Ovary (tissue), 9 donors: ENCODE data around the gene CTIF. TPM values are rescaled to one million over a fixed set of nuclear protein-coding genes. Genes with fewer than 3 reads are reported as not detected.

Experiments used
- DNase-seq, 5 donors: peaks; one replicate each; pipeline ENCODE4 v3.0.0-alpha.2; 2019 to 2020
- H3K27ac ChIP-seq, 2 donors: fragments of 200-600 bp; one replicate each; pipeline versions ENCODE4 v1.5.1 to v1.8.0; 2019 to 2022
- H3K27me3 ChIP-seq: fragments of 200-600 bp; one replicate; pipeline ENCODE4 v1.8.0; 2022
- H3K36me3 ChIP-seq: fragments of 200-600 bp; sonication (generic); one replicate; pipeline ENCODE4 v1.5.1; 2019
- H3K4me1 ChIP-seq: one replicate; pipeline ENCODE4 v1.8.1; 2013; ENCODE audit warnings: mild to moderate bottlenecking, moderate library complexity; ENCODE audit not compliant: insufficient read depth
- H3K4me3 ChIP-seq: fragments of 200-600 bp; sonication (generic); one replicate; pipeline ENCODE4 v1.5.1; 2017
- H3K9me3 ChIP-seq, 2 donors: fragments of 200-600 bp in 1 of 2; sonication (generic) in 1 of 2; one replicate each; pipeline versions ENCODE4 v1.5.1 to v1.8.1; 2013 to 2019; ENCODE audit warnings: mild to moderate bottlenecking in 1 of 2, moderate library complexity in 1 of 2
- CTCF ChIP-seq, 3 donors: fragments of 450-650 bp in 2 of 3; fragments of 200-600 bp in 1 of 3; IDR thresholded peaks; one replicate each; pipeline versions ENCODE4 v1.5.1 to v1.8.0; 2016 to 2022; ENCODE audit warnings: antibody characterized with exemption in 3 of 3, mild to moderate bottlenecking in 1 of 3
- EP300 ChIP-seq: sonication (generic); formaldehyde crosslinking; IDR thresholded peaks from one replicate; pipeline ENCODE4 v1.6.1; 2017; ENCODE audit warnings: antibody characterized with exemption
- POLR2A ChIP-seq: fragments of 450-650 bp; IDR thresholded peaks from one replicate; pipeline ENCODE4 v1.6.1; 2017; ENCODE audit warnings: antibody characterized with exemption, mild to moderate bottlenecking, moderate library complexity
- WGBS, 3 donors: extraction: QIAGEN DNeasy Blood & Tissue Kit in 1 of 3; methylation state at CpG; one replicate each; pipeline versions ENCODE4 v1.1.5 to v1.1.7; 2013 to 2017; 5-methylcytosine and 5-hydroxymethylcytosine counted together
- intact Hi-C, 4 donors: fragments of 100-400 bp; cut with DNase I; formaldehyde crosslinking; loops; one replicate each; pipeline versions ENCODE4 v1.11.0 to v1.15.1; 2022 to 2023
- polyA plus RNA-seq, 2 donors: library from polyadenylated mRNA; stranded (reverse); fragments of 200-250 nt in 1 of 2; fragments of 350-450 nt in 1 of 2; fragmentation: Illumina TruSeq in 1 of 2; extraction: RNeasy Lipid Tissue Mini Kit (QIAGEN cat#74804) in 1 of 2; gene quantifications; one replicate each; pipeline ENCODE4 v1.2.3, GENCODE V29; 2013 to 2014
- total RNA-seq, 7 donors: library from RNA; depleted of rRNA in 2 of 7; stranded (reverse); fragments of >200 nt in 2 of 7; fragmentation: NEBNext Ultra II Directional in 3 of 7; extraction: Animal tissue kit (Norgen Biotek cat#: 25700) in 3 of 7; gene quantifications; one replicate each; pipeline versions ENCODE4 v1.1.0 to v1.2.4, GENCODE V29; 2016 to 2023
- donor health status: DM: no; HTN: no; CAD: no; lungs with moderate emphysema.
- donor health status: DM: no; HTN: no; CAD: no.
- donor health status: Bipolar disorder and iron deficiency.
- donor health status: DM: yes; HTN: yes; CAD: no.
- donor health status: DM: no; HTN: no; CAD: no.
- donor health status: DM: yes; HTN: yes; CAD: no.

The CTIF gene
- total and polyA plus RNA-seq, 9 donors = 18.5 to 94.1 (median 75.2) TPM

DNA sequence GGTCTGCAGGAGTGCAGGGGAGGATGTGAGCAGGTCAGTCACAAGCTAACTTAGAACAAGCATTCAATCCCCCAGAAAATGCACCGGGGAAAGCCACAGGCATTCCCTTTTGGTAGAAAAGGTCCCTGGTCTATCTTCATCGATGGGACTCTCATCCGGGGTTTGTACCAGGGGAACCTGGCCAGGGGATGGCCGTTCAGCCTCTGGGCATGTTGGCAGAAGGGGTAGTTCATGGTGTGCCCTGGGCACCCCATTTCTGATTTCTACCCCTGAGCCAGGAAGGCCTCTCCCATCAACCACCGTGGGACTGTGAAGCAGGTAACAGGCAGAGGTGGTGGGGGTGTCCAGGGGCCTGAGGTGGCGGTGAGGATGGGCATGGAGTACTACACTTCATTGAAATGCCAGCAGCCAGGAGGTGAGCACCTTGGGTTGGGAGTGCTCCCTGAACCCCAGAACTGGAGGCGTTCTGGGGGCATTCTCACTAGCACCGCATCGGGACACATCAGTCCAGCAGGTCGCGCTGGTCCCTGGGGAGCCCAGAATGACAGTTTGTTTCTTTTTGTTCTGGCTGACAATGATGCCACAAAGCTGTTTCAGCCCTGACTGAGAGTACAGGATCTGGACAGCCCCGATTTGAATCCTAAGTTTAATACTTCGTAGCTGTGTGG is 239.6 kb downstream of the CTIF start:
- no peaks in the 10 kb centered on the region for H3K9me3 ChIP-seq
- no peak for DNase-seq
- no peaks in the 10 kb centered on the region for H3K36me3 ChIP-seq
- intact Hi-C loops = loop anchor here in 3 of 4 donors (10.0 kb wide), 3 partner anchors 104 to 636 kb away; no protein-coding TSS in a partner anchor
- WGBS, 3 donors = 85 to 90% (median 89%) methylated on average over 13 of the region's 13 CpGs
- no peak overlapping the region for H3K4me3 ChIP-seq
- H3K27me3 ChIP-seq = no peaks in the 10 kb centered on the region
- peak overlapping the region in 1 of 2 donors; percentile 55 for H3K27ac ChIP-seq
- peaks cover 35% of the 10 kb centered on the region for H3K4me1 ChIP-seq
- TF ChIP-seq CTCF (IDR thresholded peaks at IDR 0.05) (no peak), EP300 (no peak), POLR2A (no peak)

GRCh38 chr18:48779462-48779861 is 240.6 kb downstream of the CTIF start:
- TF ChIP-seq POLR2A (no peak), CTCF (IDR thresholded peaks at IDR 0.05) (no peak), EP300 (no peak)
- Histone ChIP-seq H3K36me3 (no peaks in the 10 kb centered on the region), H3K27me3 (no peaks in the 10 kb centered on the region), H3K4me1 (peaks cover 35% of the 10 kb centered on the region), H3K27ac (peak overlapping the region in 1 of 2 donors; percentile 60), H3K4me3 (no peak overlapping the region), H3K9me3 (no peaks in the 10 kb centered on the region)
- intact Hi-C loops = loop anchor here in 3 of 4 donors (10.0 kb wide), 3 partner anchors 105 to 635 kb away; no protein-coding TSS in a partner anchor
- DNase-seq = no peak
- WGBS, 3 donors = 84 to 96% (median 89%) methylated on average over 7 of the region's 7 CpGs

GRCh38 chr18:48780201-48780912 is 241.5 kb downstream of the CTIF start:
- Histone ChIP-seq H3K4me3 (no peak overlapping the region), H3K9me3 (no peaks in the 10 kb centered on the region), H3K36me3 (no peaks in the 10 kb centered on the region), H3K27me3 (no peaks in the 10 kb centered on the region), H3K27ac (peak overlapping the region in 1 of 2 donors; percentile 86), H3K4me1 (peaks cover 38% of the 10 kb centered on the region)
- DNase-seq = peak in 4 of 5 donors; percentile 40 to 56 (median 48)
- intact Hi-C loops = loop anchor here in 2 of 4 donors (10.0 kb wide), 1 partner anchor 164 kb away; no protein-coding TSS in a partner anchor
- TF ChIP-seq EP300 (no peak), CTCF (IDR thresholded peaks at IDR 0.05) (no peak), POLR2A (no peak)
- WGBS, 3 donors = 25 to 35% (median 25%) methylated on average over 17 of the region's 17 CpGs

GRCh38 chr18:48780913-48781162 is 242.0 kb downstream of the CTIF start:
- 8 to 22% (median 15%) methylated on average over 3 of the region's 3 CpGs for WGBS, 3 donors
- peaks cover 38% of the 10 kb centered on the region for H3K4me1 ChIP-seq
- DNase-seq = no peak
- no peaks in the 10 kb centered on the region for H3K9me3 ChIP-seq
- TF ChIP-seq CTCF (IDR thresholded peaks at IDR 0.05) (no peak), POLR2A (no peak), EP300 (no peak)
- no peak overlapping the region for H3K4me3 ChIP-seq
- no peaks in the 10 kb centered on the region for H3K36me3 ChIP-seq
- peak overlapping the region in 1 of 2 donors; percentile 86 for H3K27ac ChIP-seq
- intact Hi-C loops = loop anchor here in 2 of 4 donors (10.0 kb wide), 1 partner anchor 164 kb away; no protein-coding TSS in a partner anchor
- H3K27me3 ChIP-seq = no peaks in the 10 kb centered on the region
